Epithelial cell of proximal tubule (primary cell): ENCODE results near the gene ABCA7. TPM values are rescaled to one million over a fixed set of nuclear protein-coding genes. Genes with fewer than 3 reads are reported as not detected.
A peak's percentile ranks its signal among the peaks of the same experiment; 100 is the strongest.

Experiments used
- DNase-seq: peaks from one replicate; pipeline ENCODE4 v3.0.0-alpha.2; 2011; ENCODE audit warnings: low read depth
- H3K4me3 ChIP-seq: 2 replicates; pipeline ENCODE4 v1.5.1; 2011; ENCODE audit warnings: low read depth, mild to moderate bottlenecking, low read length
- total RNA-seq: library from RNA; depleted of rRNA; stranded (reverse); fragments of >200 nt; gene quantifications from 2 replicates; pipeline ENCODE4 v1.2.3, GENCODE V29; 2015
- TF ChIP-seq, protein P1 (sequence below): conservative IDR thresholded peaks from 2 replicates; pipeline ENCODE4 v1.5.1; 2012; ENCODE audit warnings: low read depth, mild to moderate bottlenecking, low read length

The ABCA7 gene
- total RNA-seq, 1 donor from 2014 or later = 9.7 TPM

DNA sequence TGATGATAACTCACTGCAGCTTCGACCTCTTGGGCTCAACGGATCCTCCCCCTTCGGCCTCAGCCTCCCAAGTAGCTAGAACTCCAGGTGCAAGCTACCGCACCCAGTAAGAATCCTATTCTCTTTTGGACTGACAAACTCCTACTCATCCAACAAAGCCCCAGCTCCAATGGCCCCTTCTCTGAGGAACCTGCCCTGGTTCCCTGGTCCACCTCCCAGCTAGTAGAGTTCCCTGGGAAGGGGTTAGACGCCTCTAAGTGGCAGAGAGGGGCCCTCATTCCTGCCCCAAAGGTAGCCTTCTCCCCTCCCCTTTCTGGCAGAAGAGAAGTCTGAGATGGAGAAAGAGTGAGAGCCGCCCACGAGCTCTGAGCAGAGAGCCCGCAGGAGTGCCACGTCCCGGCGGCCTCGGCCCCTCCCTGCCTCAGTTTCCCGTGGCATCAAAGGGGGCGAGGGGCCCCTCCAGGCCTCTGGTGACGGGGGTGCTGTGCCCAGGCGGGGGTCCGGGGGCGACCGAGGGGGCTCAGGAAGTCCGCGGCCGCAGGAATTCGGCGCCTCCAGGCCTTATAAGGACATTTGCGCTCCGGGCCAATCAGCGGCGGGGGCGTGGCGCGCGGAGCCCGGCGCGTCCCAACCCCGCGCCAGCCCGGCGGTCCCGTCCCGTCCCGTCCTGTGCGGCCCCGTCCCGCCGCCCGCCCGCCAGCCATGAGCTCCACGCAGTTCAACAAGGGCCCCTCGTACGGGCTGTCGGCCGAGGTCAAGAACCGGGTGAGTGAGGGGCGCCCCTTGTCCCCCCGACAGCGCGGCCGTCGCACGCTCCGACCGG is 13.7 kb upstream of the ABCA7 start, which contains the start of gene CNN2:
TSS of gene CNN2 (plus strand) at position 649 of the 823 bp plus-strand sequence. CDS start at position 703, 54 bp downstream.
- peak within 1 kb of the TSS; percentile 97 for H3K4me3 ChIP-seq
- DNase-seq = no peak
- TF ChIP-seq, protein P1, sequence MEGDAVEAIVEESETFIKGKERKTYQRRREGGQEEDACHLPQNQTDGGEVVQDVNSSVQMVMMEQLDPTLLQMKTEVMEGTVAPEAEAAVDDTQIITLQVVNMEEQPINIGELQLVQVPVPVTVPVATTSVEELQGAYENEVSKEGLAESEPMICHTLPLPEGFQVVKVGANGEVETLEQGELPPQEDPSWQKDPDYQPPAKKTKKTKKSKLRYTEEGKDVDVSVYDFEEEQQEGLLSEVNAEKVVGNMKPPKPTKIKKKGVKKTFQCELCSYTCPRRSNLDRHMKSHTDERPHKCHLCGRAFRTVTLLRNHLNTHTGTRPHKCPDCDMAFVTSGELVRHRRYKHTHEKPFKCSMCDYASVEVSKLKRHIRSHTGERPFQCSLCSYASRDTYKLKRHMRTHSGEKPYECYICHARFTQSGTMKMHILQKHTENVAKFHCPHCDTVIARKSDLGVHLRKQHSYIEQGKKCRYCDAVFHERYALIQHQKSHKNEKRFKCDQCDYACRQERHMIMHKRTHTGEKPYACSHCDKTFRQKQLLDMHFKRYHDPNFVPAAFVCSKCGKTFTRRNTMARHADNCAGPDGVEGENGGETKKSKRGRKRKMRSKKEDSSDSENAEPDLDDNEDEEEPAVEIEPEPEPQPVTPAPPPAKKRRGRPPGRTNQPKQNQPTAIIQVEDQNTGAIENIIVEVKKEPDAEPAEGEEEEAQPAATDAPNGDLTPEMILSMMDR = no peak

- DNase-seq = no peak
- TF ChIP-seq, protein P1 = no peak
These were observed 12.9 kb upstream of the ABCA7 start for GRCh38 chr19:1026783-1027649.

GRCh38 chr19:1027650-1028061 is 12.3 kb upstream of the ABCA7 start:
- H3K4me3 ChIP-seq = peak overlapping the region; percentile 97
- DNase-seq = no peak
- TF ChIP-seq, protein P1 = no peak

More at GRCh38 chr19:1026783-1027649, 12.9 kb upstream of the ABCA7 start:
- H3K4me3 ChIP-seq = peak overlapping the region; percentile 97

- DNase-seq = no peak
- H3K4me3 ChIP-seq = peak overlapping the region; percentile 97
- TF ChIP-seq, protein P1 = no peak
These were observed 11.6 kb upstream of the ABCA7 start for GRCh38 chr19:1028062-1028926.

- TF ChIP-seq, protein P1 = no peak
- H3K4me3 ChIP-seq = no peak overlapping the region
- no peak for DNase-seq
These were observed 7.5 kb upstream of the ABCA7 start for GRCh38 chr19:1032264-1032867.
